H9 (cell line): ENCODE results near the gene SETBP1. TPM values are rescaled to one million over a fixed set of nuclear protein-coding genes. Genes with fewer than 3 reads are reported as not detected.
A peak's percentile ranks its signal among the peaks of the same experiment; 100 is the strongest.

Experiments used
- DNase-seq: peaks from one replicate; pipeline ENCODE4 v3.0.0-alpha.2; 2017
- H2AFZ ChIP-seq: one replicate; pipeline ENCODE4 v1.6.1; 2013; ENCODE audit warnings: mild to moderate bottlenecking, low read length, control low read depth, moderate library complexity
- H2AK5ac ChIP-seq: 2 replicates; pipeline ENCODE4 v1.6.1; 2013; ENCODE audit warnings: low read length, control low read depth, mixed read lengths; ENCODE audit not compliant: insufficient read length
- H2BK120ac ChIP-seq: one replicate; pipeline ENCODE4 v1.6.1; 2013; ENCODE audit warnings: low read depth, mild to moderate bottlenecking, low read length, control low read depth, inconsistent platforms; ENCODE audit not compliant: poor library complexity, severe bottlenecking
- H2BK12ac ChIP-seq: 2 replicates; pipeline ENCODE4 v1.6.1; 2013; ENCODE audit warnings: low read length, control low read depth, mixed read lengths, low read depth; ENCODE audit not compliant: insufficient read length
- H2BK15ac ChIP-seq: 2 replicates; pipeline ENCODE4 v1.6.1; 2013; ENCODE audit warnings: low read depth, low read length, control low read depth
- H2BK20ac ChIP-seq: one replicate; pipeline ENCODE4 v1.6.1; 2013; ENCODE audit warnings: low read depth, mild to moderate bottlenecking, low read length, control low read depth, inconsistent platforms; ENCODE audit not compliant: poor library complexity, severe bottlenecking
- H2BK5ac ChIP-seq: 2 replicates; pipeline ENCODE4 v1.6.1; 2013; ENCODE audit warnings: low read length, control low read depth, mixed read lengths; ENCODE audit not compliant: insufficient read length
- H3K14ac ChIP-seq: 2 replicates; pipeline ENCODE4 v1.6.1; 2013; ENCODE audit warnings: low read length, control low read depth; ENCODE audit not compliant: insufficient read depth
- H3K18ac ChIP-seq: 2 replicates; pipeline ENCODE4 v1.6.1; 2013; ENCODE audit warnings: low read depth, mild to moderate bottlenecking, mixed read lengths, low read length, control low read depth; ENCODE audit not compliant: insufficient read length
- H3K23ac ChIP-seq: 2 replicates; pipeline ENCODE4 v1.6.1; 2013; ENCODE audit warnings: low read length, control low read depth, mixed read lengths, low read depth; ENCODE audit not compliant: insufficient read length
- H3K23me2 ChIP-seq: 2 replicates; pipeline ENCODE4 v1.6.1; 2013; ENCODE audit warnings: low read depth, mild to moderate bottlenecking, mixed read lengths, low read length, control low read depth; ENCODE audit not compliant: insufficient read length, poor library complexity, severe bottlenecking
- H3K27ac ChIP-seq: 2 replicates; pipeline ENCODE4 v1.5.1; 2013; ENCODE audit warnings: low read length, control low read depth, mixed read lengths, low read depth; ENCODE audit not compliant: insufficient read length
- H3K27me3 ChIP-seq: 2 replicates; pipeline ENCODE4 v1.6.1; 2013; ENCODE audit warnings: low read length, control low read depth, inconsistent platforms; ENCODE audit not compliant: insufficient read depth
- H3K4ac ChIP-seq: 2 replicates; pipeline ENCODE4 v1.6.1; 2013; ENCODE audit warnings: low read depth, mild to moderate bottlenecking, control low read depth, inconsistent platforms, low read length, moderate library complexity
- H3K4me1 ChIP-seq: 2 replicates; pipeline ENCODE4 v1.6.1; 2013; ENCODE audit warnings: low read length, control low read depth, inconsistent platforms; ENCODE audit not compliant: insufficient read depth
- H3K4me2 ChIP-seq: 2 replicates; pipeline ENCODE4 v1.6.1; 2013; ENCODE audit warnings: low read length, control low read depth, mixed read lengths; ENCODE audit not compliant: insufficient read length, insufficient read depth
- H3K56ac ChIP-seq: 2 replicates; pipeline ENCODE4 v1.6.1; 2013; ENCODE audit warnings: low read depth, mild to moderate bottlenecking, mixed read lengths, low read length, control low read depth; ENCODE audit not compliant: insufficient read length
- H3K79me1 ChIP-seq: 2 replicates; pipeline ENCODE4 v1.6.1; 2013; ENCODE audit warnings: low read depth, mild to moderate bottlenecking, moderate library complexity, low read length, control low read depth, inconsistent platforms; ENCODE audit not compliant: insufficient read depth, poor library complexity, severe bottlenecking
- H3K79me2 ChIP-seq: 2 replicates; pipeline ENCODE4 v1.6.1; 2013; ENCODE audit warnings: low read length, control low read depth, inconsistent platforms; ENCODE audit not compliant: insufficient read depth
- H3K9ac ChIP-seq: 2 replicates; pipeline ENCODE4 v1.6.1; 2013; ENCODE audit warnings: low read length, control low read depth, mixed read lengths; ENCODE audit not compliant: insufficient read length; ENCODE audit errors: extremely low read depth
- H3K9me3 ChIP-seq: one replicate; pipeline ENCODE4 v1.6.1; 2013; ENCODE audit warnings: low read depth, low read length, inconsistent platforms; ENCODE audit not compliant: control insufficient read depth
- H3T11ph ChIP-seq: one replicate; pipeline ENCODE4 v1.6.1; 2013; ENCODE audit warnings: mild to moderate bottlenecking, low read length, control low read depth, inconsistent platforms
- H4K20me1 ChIP-seq: one replicate; pipeline ENCODE4 v1.6.1; 2013; ENCODE audit not compliant: control insufficient read depth, insufficient read length, insufficient read depth
- H4K5ac ChIP-seq: 2 replicates; pipeline ENCODE4 v1.6.1; 2013; ENCODE audit warnings: low read depth, mild to moderate bottlenecking, mixed read lengths, low read length, control low read depth; ENCODE audit not compliant: insufficient read length
- H4K8ac ChIP-seq: replicated peaks from 2 replicates; pipeline ENCODE4 v1.6.1; 2013; ENCODE audit warnings: low read length, control low read depth, mixed read lengths, low read depth; ENCODE audit not compliant: insufficient read length
- H4K91ac ChIP-seq: 2 replicates; pipeline ENCODE4 v1.6.1; 2013; ENCODE audit warnings: low read depth, mild to moderate bottlenecking, moderate library complexity, mixed read lengths, low read length, control low read depth; ENCODE audit not compliant: insufficient read length
- H3K27ac Mint-ChIP-seq, 3 experiments: 2 replicates in 2 of 3; 3 replicates in 1 of 3; pipeline ENCODE4 v1.8.0; 2020 to 2021; ENCODE audit warnings: mixed read lengths in 3 of 3, mild to moderate bottlenecking in 1 of 3, moderate library complexity in 1 of 3
- H3K27me3 Mint-ChIP-seq: 2 replicates; pipeline ENCODE4 v1.8.0; 2021; ENCODE audit warnings: low read depth, mild to moderate bottlenecking, moderate library complexity, mixed read lengths
- H3K36me3 Mint-ChIP-seq, 3 experiments: 2 replicates in 2 of 3; 3 replicates in 1 of 3; pipeline ENCODE4 v1.8.0; 2020 to 2021; ENCODE audit warnings: low read depth in 3 of 3, mixed read lengths in 3 of 3; ENCODE audit not compliant: insufficient read depth in 1 of 3
- H3K4me1 Mint-ChIP-seq, 2 experiments: 2 replicates each; pipeline ENCODE4 v1.8.0; 2020; ENCODE audit warnings: mixed read lengths in 2 of 2
- H3K4me3 Mint-ChIP-seq, 2 experiments: 2 replicates in 1 of 2; 3 replicates in 1 of 2; pipeline ENCODE4 v1.8.0; 2020 to 2021; ENCODE audit warnings: mild to moderate bottlenecking in 2 of 2, mixed read lengths in 2 of 2, moderate library complexity in 1 of 2
- H3K9me3 Mint-ChIP-seq, 2 experiments: 2 replicates in 1 of 2; 3 replicates in 1 of 2; pipeline ENCODE4 v1.8.0; 2020; ENCODE audit warnings: mild to moderate bottlenecking in 2 of 2, mixed read lengths in 2 of 2, moderate library complexity in 1 of 2
- CTCF ChIP-seq: fragments of 200-600 bp; sonication (generic); conservative IDR thresholded peaks from 3 replicates; pipeline ENCODE4 v1.8.0; 2021; ENCODE audit warnings: antibody characterized with exemption, mild to moderate bottlenecking
- WGBS: extraction: QIAGEN DNeasy Blood & Tissue Kit; methylation state at CpG from one replicate; pipeline ENCODE4 v1.1.7; 2013; ENCODE audit warnings: missing lambda C conversion rate, low lambda C conversion rate, mixed read lengths; ENCODE audit not compliant: insufficient read length; ENCODE audit errors: extremely low coverage; 5-methylcytosine and 5-hydroxymethylcytosine counted together
- total RNA-seq: library from RNA; stranded (reverse); gene quantifications from 2 replicates; pipeline ENCODE4 v1.2.1, GENCODE V29; 2021

The SETBP1 gene
- total RNA-seq, 1 experiment from 2014 or later = 4.6 TPM

GRCh38 chr18:45102863-45103262 is 422.2 kb downstream of the SETBP1 start:
- Histone ChIP-seq H3K79me1 (no peaks in the 10 kb centered on the region), H2AK5ac (no peak overlapping the region), H4K5ac (no peak overlapping the region), H2BK12ac (no peak overlapping the region), H2AFZ (no peak overlapping the region), H3K27me3 (no peaks in the 10 kb centered on the region), H3K18ac (no peak overlapping the region), H4K20me1 (no peaks in the 10 kb centered on the region), H3K4me1 (0 out of 2 replicates have a peak, but pooled peaks cover 3% of the 10 kb centered on the region), H3K23me2 (no peaks in the 10 kb centered on the region), H3K23ac (no peak overlapping the region), H3K4me2 (no peak overlapping the region), H3K27ac (no peak overlapping the region), H3K79me2 (no peaks in the 10 kb centered on the region), H2BK15ac (no peak overlapping the region), H3K56ac (no peak overlapping the region), H2BK20ac (no peak overlapping the region), H2BK5ac (no peak overlapping the region), H3K9ac (no peak overlapping the region), H3K4ac (no peak overlapping the region), H4K91ac (no peak overlapping the region), H4K8ac (no peak overlapping the region), H3T11ph (no peak overlapping the region), H2BK120ac (no peak overlapping the region), H3K14ac (no peak overlapping the region), H3K9me3 (no peaks in the 10 kb centered on the region)
- H3K36me3 Mint-ChIP-seq = 0 out of 7 replicates have a peak, but pooled peaks cover 0 to 2% (median 0%) of the 10 kb centered on the region in 3 experiments
- no CpG with 5 or more reads among the region's 6 CpGs for WGBS
- peaks cover 13 to 20% of the 10 kb centered on the region in 2 experiments for H3K4me1 Mint-ChIP-seq
- peak overlapping the region in 1 of 3 experiments; percentile 53; a peak in 1 of 7 replicates for H3K27ac Mint-ChIP-seq
- no peak overlapping the region for H3K4me3 Mint-ChIP-seq
- H3K27me3 Mint-ChIP-seq = no peaks in the 10 kb centered on the region
- no peak for TF ChIP-seq CTCF
- no peaks in the 10 kb centered on the region; a peak in 2 of 5 replicates for H3K9me3 Mint-ChIP-seq
- peak; percentile 29 for DNase-seq
